GM12878 (cell line): ENCODE measurements around the gene GNL3. TPM values are rescaled to one million over a fixed set of nuclear protein-coding genes. Genes with fewer than 3 reads are reported as not detected.

Experiments
- ATAC-seq: fragments of 200-7000 bp; cut with Tn5 transposase; 3 replicates; pipeline ENCODE4 v1.9.1; 2020; ENCODE audit warnings: mild to moderate bottlenecking, moderate library complexity
- BruUV-seq: library from RNA; stranded (reverse); fragments of 400-500 nt; replicated peaks from 2 replicates; lab custom pipeline; 2021; lab: Mats Ljungman, UMichigan
- CTCF ChIA-PET: fragments of 300-600 bp; sonication (Branson Sonifier 250); formaldehyde crosslinking; extraction: SDS; loops from one replicate; lab custom pipeline; 2021; ENCODE audit warnings: inconsistent platforms; lab: Yijun Ruan, JAX
- POLR2A ChIA-PET: fragments of 350-600 bp; formaldehyde crosslinking; extraction: SDS; loops from one replicate; lab custom pipeline; 2021; ENCODE audit warnings: inconsistent platforms; lab: Charles Lee
- RAD21 ChIA-PET: fragments of 300-600 bp; sonication (Branson Sonifier 250); formaldehyde crosslinking; loops from one replicate; lab custom pipeline; 2023; ENCODE audit warnings: antibody characterized with exemption; ENCODE audit not compliant: unreplicated experiment; lab: Charles Lee
- SMC1A ChIA-PET: fragments of 300-600 bp; sonication (Branson Sonifier 250); formaldehyde crosslinking; loops from one replicate; lab custom pipeline; 2023; ENCODE audit not compliant: unreplicated experiment, uncharacterized antibody; lab: Charles Lee
- DNase-seq: peaks from one replicate; pipeline ENCODE4 v3.0.0-alpha.2; 2011; ENCODE audit warnings: low read depth, low spot score
- FAIRE-seq: peaks from 3 replicates; lab custom pipeline; 2011; peaks lifted over from hg19 to GRCh38; lab: Jason Lieb, UNC
- H2AFZ ChIP-seq: 2 replicates; pipeline ENCODE4 v1.6.0; 2011; ENCODE audit warnings: low read depth, low read length, control low read depth; ENCODE audit not compliant: control insufficient read depth
- H3K27ac ChIP-seq: 2 replicates; pipeline ENCODE4 v1.5.1; 2011; ENCODE audit warnings: control low read depth; ENCODE audit not compliant: control insufficient read depth, insufficient read depth
- H3K27me3 ChIP-seq, 2 experiments: replicated peaks in 1 of 2; 2 replicates each; pipeline versions ENCODE4 v1.6.0 to v1.6.1; 2011; ENCODE audit warnings: low read length in 1 of 2; ENCODE audit not compliant: control insufficient read depth in 2 of 2, insufficient read depth in 2 of 2
- H3K36me3 ChIP-seq, 2 experiments: 2 replicates each; pipeline ENCODE4 v1.5.1; 2011; ENCODE audit warnings: low read length in 1 of 2; ENCODE audit not compliant: control insufficient read depth in 2 of 2, insufficient read depth in 2 of 2
- H3K4me1 ChIP-seq: 2 replicates; pipeline ENCODE4 v1.6.1; 2011; ENCODE audit warnings: mild to moderate bottlenecking, low read length, moderate library complexity, mixed read lengths; ENCODE audit not compliant: control insufficient read depth, insufficient read depth
- H3K4me2 ChIP-seq: 2 replicates; pipeline ENCODE4 v1.6.0; 2011; ENCODE audit warnings: control low read depth; ENCODE audit not compliant: control insufficient read depth, insufficient read depth
- H3K4me3 ChIP-seq: fragments of 200-600 bp; sonication (generic); 2 replicates; pipeline ENCODE4 v1.5.1; 2016
- H3K79me2 ChIP-seq: 2 replicates; pipeline ENCODE4 v1.6.0; 2011; ENCODE audit warnings: low read length; ENCODE audit not compliant: control insufficient read depth, insufficient read depth
- H3K9ac ChIP-seq: 2 replicates; pipeline ENCODE4 v1.8.0; 2011; ENCODE audit warnings: low read length, control low read depth, mixed read lengths; ENCODE audit not compliant: control insufficient read depth, insufficient read depth
- H3K9me3 ChIP-seq: replicated peaks from 3 replicates; pipeline ENCODE4 v1.5.1; 2011; ENCODE audit warnings: mild to moderate bottlenecking, low read length; ENCODE audit not compliant: control insufficient read depth, insufficient read depth
- H4K20me1 ChIP-seq: 2 replicates; pipeline ENCODE4 v1.6.0; 2011; ENCODE audit not compliant: control insufficient read depth, insufficient read depth
- CHD4 ChIP-seq: fragments of 200-600 bp; sonication (generic); IDR thresholded peaks from 2 replicates; pipeline ENCODE4 v1.6.1; 2016; ENCODE audit warnings: mild to moderate bottlenecking
- HDAC6 ChIP-seq: fragments of 200-600 bp; sonication (generic); IDR thresholded peaks from one replicate; pipeline ENCODE4 v1.8.0; 2017; ENCODE audit warnings: antibody characterized with exemption; ENCODE audit not compliant: unreplicated experiment
- SRF ChIP-seq, 2 experiments: IDR thresholded peaks; 2 replicates each; pipeline ENCODE4 v1.6.1; 2011; ENCODE audit warnings: low read depth in 2 of 2, low read length in 2 of 2, mild to moderate bottlenecking in 1 of 2, moderate library complexity in 1 of 2
- TBL1XR1 ChIP-seq: IDR thresholded peaks from 2 replicates; pipeline ENCODE4 v1.6.1; 2012; ENCODE audit warnings: low read depth, low read length, improper control_type of control experiment
- ZSCAN29 ChIP-seq: fragments of 450-650 bp; IDR thresholded peaks from 2 replicates; pipeline ENCODE4 v1.6.1; 2017; ENCODE audit warnings: mild to moderate bottlenecking, moderate library complexity
- ZZZ3 ChIP-seq: IDR thresholded peaks from 2 replicates; pipeline ENCODE4 v1.6.1; 2011; ENCODE audit warnings: low read depth; ENCODE audit not compliant: control insufficient read depth, insufficient read length
- WGBS: methylation state at CpG from one replicate; pipeline ENCODE4 v1.1.6; 2016; ENCODE audit warnings: low lambda C conversion rate; ENCODE audit not compliant: insufficient replicate concordance, insufficient coverage; ENCODE audit errors: missing lambda C conversion rate; 5-methylcytosine and 5-hydroxymethylcytosine counted together
- in situ Hi-C: fragments of 300-500 bp; cut with MboI; formaldehyde crosslinking; loops from 9 replicates; pipeline ENCODE4 v1.14.3; 2018; ENCODE audit warnings: mixed read lengths
- intact Hi-C: fragments of 100-400 bp; cut with micrococcal nuclease; formaldehyde crosslinking; loops from one replicate; pipeline ENCODE4 v1.14.2; 2022; ENCODE audit not compliant: unreplicated experiment
- polyA plus RNA-seq, 11 experiments: library from polyadenylated mRNA; depleted of rRNA in 4 of 11; unstranded in 6 of 11; stranded (reverse) in 5 of 11; fragments of >200 nt; fragmentation: Nextera tagmentation in 4 of 11; fragmentation: Illumina TruSeq in 1 of 11; extraction: Ambion mirVana in 4 of 11; extraction: Trizol in 1 of 11; gene quantifications; 1 replicate in 1 of 11; 2 replicates in 10 of 11; pipeline versions ENCODE4 v1.2.1 to v1.2.3, GENCODE V29; 2011 to 2016; ENCODE audit warnings: inconsistent platforms in 2 of 11, missing spikeins in 2 of 11, low read depth in 1 of 11
- small RNA-seq: library from RNA; depleted of rRNA; stranded (forward); fragments of <200 nt; gene quantifications from one replicate; pipeline ENCODE3, GENCODE V24; 2014
- total RNA-seq, 4 experiments: library from RNA; depleted of rRNA in 3 of 4; stranded (reverse); fragments of >200 nt in 3 of 4; fragmentation: Illumina TruSeq in 1 of 4; extraction: Trizol in 1 of 4; gene quantifications; 2 replicates each; pipeline versions ENCODE4 v1.2.1 to v1.2.3, GENCODE V29; 2013 to 2021

GNL3 gene
- total and polyA plus RNA-seq, 10 of the 15 experiments (the other 5 are each of a cell fraction or from before 2014, with no cell fraction given) = 172 to 368 (median 257) TPM

GRCh38 chr3:52743721-52744120, 57.9 kb downstream of the GNL3 start:
- intact Hi-C loops = loop anchor here (2.0 to 5.0 kb wide), 2 partner anchors 149 to 189 kb away; no protein-coding TSS in a partner anchor
- CTCF ChIA-PET = interaction anchor here (0.6 to 3.5 kb wide), 12 partner anchors 10 to 912 kb away, joined by 3 to 16 read pairs (median 4); no protein-coding TSS in a partner anchor
- H3K36me3 ChIP-seq = peaks cover 0 to 17% of the 10 kb centered on the region in 2 experiments; a peak in 2 of 4 replicates

More at GRCh38 chr3:52743721-52744120, 57.9 kb downstream of the GNL3 start:
- Histone ChIP-seq H3K4me1 (no peaks in the 10 kb centered on the region), H2AFZ (no peak overlapping the region), H3K4me2 (no peak overlapping the region), H3K4me3 (no peak overlapping the region), H3K9ac (no peak overlapping the region), H3K9me3 (no peaks in the 10 kb centered on the region), H3K27me3 (no peaks in the 10 kb centered on the region), H3K79me2 (no peaks in the 10 kb centered on the region), H4K20me1 (no peaks in the 10 kb centered on the region), H3K27ac (no peak overlapping the region)
- FAIRE-seq = no peak
- no TSS peak for BruUV-seq
- ChIA-PET RAD21 (interaction anchor here (0.9 to 2.3 kb wide), 5 partner anchors 47 to 330 kb away, joined by 3 to 6 read pairs (median 5); no protein-coding TSS in a partner anchor), SMC1A (interaction anchor here (0.9 to 1.1 kb wide), 5 partner anchors 13 to 327 kb away, joined by 3 to 4 read pairs (median 3); no protein-coding TSS in a partner anchor), POLR2A (no interaction called here)
- no peak for TF ChIP-seq SRF (IDR thresholded peaks at IDR 0.05; ENCODE audit: low read depth in 2 of 2, low read length in 2 of 2)
- no peak for TF ChIP-seq CHD4
- no peak for TF ChIP-seq ZZZ3
- TF ChIP-seq TBL1XR1 = no peak
- TF ChIP-seq ZSCAN29 = no peak
- TF ChIP-seq HDAC6 = no peak
- no peak for DNase-seq
- 59% methylated on average over 2 of the region's 2 CpGs for WGBS
- ATAC-seq = no peak
- in situ Hi-C loops = no loop called here

Small RNA genes within 50 kb of the gene (small RNA-seq; reads per million reads assigned to genes)
- not detected for gene AC006254.2
- gene RF00569 = 8,074 reads per million, percentile 100 among the genes with 10 or more reads in this experiment
- gene RF01183 = not detected
- gene SNORD19 = 0.31 reads per million
- not detected for gene SNORD19B
- 5,788 reads per million, percentile 100 among the genes with 10 or more reads in this experiment for gene SNORD69

Other genes with a start within 250 kb of the GNL3 start
Only the 7 nearest of the 15 such genes appear.
- gene PBRM1, start 119 bp upstream of the GNL3 start, total RNA-seq (2014; rRNA removed) = 35.9 and 38.6 TPM in 2 replicates
- 54.8 and 55.1 TPM in 2 replicates for gene PBRM1, start 119 bp upstream of the GNL3 start, total RNA-seq (2014; rRNA removed; fragmentation: Illumina TruSeq; extraction: Trizol)
- gene PBRM1, start 119 bp upstream of the GNL3 start, total RNA-seq (2021) = 51.5 and 58.4 TPM in 2 replicates
- gene PBRM1, start 119 bp upstream of the GNL3 start, polyA plus RNA-seq (2011; rRNA removed) = 29.2 and 29.7 TPM in 2 replicates
- 42.6 and 50.0 TPM in 2 replicates for gene PBRM1, start 119 bp upstream of the GNL3 start, polyA plus RNA-seq (2014; fragmentation: Illumina TruSeq; extraction: Trizol)
- 10 to 100 TPM in 1 of 2 experiments, 1 to 10 TPM in 1; 8.9 to 14.1 TPM for gene PBRM1, start 119 bp upstream of the GNL3 start, polyA plus RNA-seq (2014; fragmentation: Nextera tagmentation; extraction: Ambion mirVana)
- 28.6 and 35.0 TPM in 2 replicates for gene PBRM1, start 119 bp upstream of the GNL3 start, polyA plus RNA-seq (2014; rRNA removed)
- 10 to 100 TPM; 80.9 to 88.9 TPM for gene PBRM1, start 119 bp upstream of the GNL3 start, polyA plus RNA-seq (2016; fragmentation: Nextera tagmentation; extraction: Ambion mirVana)
- 41.7 and 54.1 TPM in 2 replicates for gene GLT8D1, start 19.8 kb downstream of the GNL3 start, total RNA-seq (2014; rRNA removed)
- gene GLT8D1, start 19.8 kb downstream of the GNL3 start, total RNA-seq (2014; rRNA removed; fragmentation: Illumina TruSeq; extraction: Trizol) = 47.4 and 50.3 TPM in 2 replicates
- gene GLT8D1, start 19.8 kb downstream of the GNL3 start, total RNA-seq (2021) = 35.3 and 41.0 TPM in 2 replicates
- 46.5 and 60.9 TPM in 2 replicates for gene GLT8D1, start 19.8 kb downstream of the GNL3 start, polyA plus RNA-seq (2011; rRNA removed)
- gene GLT8D1, start 19.8 kb downstream of the GNL3 start, polyA plus RNA-seq (2014; fragmentation: Illumina TruSeq; extraction: Trizol) = 55.4 and 55.5 TPM in 2 replicates
- 10 to 100 TPM; 25.3 to 32.6 TPM for gene GLT8D1, start 19.8 kb downstream of the GNL3 start, polyA plus RNA-seq (2014; fragmentation: Nextera tagmentation; extraction: Ambion mirVana)
- gene GLT8D1, start 19.8 kb downstream of the GNL3 start, polyA plus RNA-seq (2014; rRNA removed) = 44.7 and 51.4 TPM in 2 replicates
- 10 to 100 TPM; 72.9 to 73.4 TPM for gene GLT8D1, start 19.8 kb downstream of the GNL3 start, polyA plus RNA-seq (2016; fragmentation: Nextera tagmentation; extraction: Ambion mirVana)
- 121 and 151 TPM in 2 replicates for gene SPCS1, start 20.1 kb downstream of the GNL3 start, total RNA-seq (2014; rRNA removed)
- gene SPCS1, start 20.1 kb downstream of the GNL3 start, total RNA-seq (2014; rRNA removed; fragmentation: Illumina TruSeq; extraction: Trizol) = 190 and 197 TPM in 2 replicates
- 174 TPM in 2 replicates for gene SPCS1, start 20.1 kb downstream of the GNL3 start, total RNA-seq (2021)
- 103 and 107 TPM in 2 replicates for gene SPCS1, start 20.1 kb downstream of the GNL3 start, polyA plus RNA-seq (2011; rRNA removed)
- gene SPCS1, start 20.1 kb downstream of the GNL3 start, polyA plus RNA-seq (2014; fragmentation: Illumina TruSeq; extraction: Trizol) = 189 and 215 TPM in 2 replicates
- gene SPCS1, start 20.1 kb downstream of the GNL3 start, polyA plus RNA-seq (2014; fragmentation: Nextera tagmentation; extraction: Ambion mirVana) = 100 to 1,000 TPM; 814 to 994 TPM
- gene SPCS1, start 20.1 kb downstream of the GNL3 start, polyA plus RNA-seq (2014; rRNA removed) = 211 and 251 TPM in 2 replicates
- 100 to 1,000 TPM; 551 to 576 TPM for gene SPCS1, start 20.1 kb downstream of the GNL3 start, polyA plus RNA-seq (2016; fragmentation: Nextera tagmentation; extraction: Ambion mirVana)
- 23.5 and 29.1 TPM in 2 replicates for gene NEK4, start 84.9 kb downstream of the GNL3 start, total RNA-seq (2014; rRNA removed)
- 24.4 and 24.8 TPM in 2 replicates for gene NEK4, start 84.9 kb downstream of the GNL3 start, total RNA-seq (2014; rRNA removed; fragmentation: Illumina TruSeq; extraction: Trizol)
- 22.7 and 22.9 TPM in 2 replicates for gene NEK4, start 84.9 kb downstream of the GNL3 start, total RNA-seq (2021)
- gene NEK4, start 84.9 kb downstream of the GNL3 start, polyA plus RNA-seq (2011; rRNA removed) = 17.2 TPM in 2 replicates
- 15.9 and 19.1 TPM in 2 replicates for gene NEK4, start 84.9 kb downstream of the GNL3 start, polyA plus RNA-seq (2014; fragmentation: Illumina TruSeq; extraction: Trizol)
- gene NEK4, start 84.9 kb downstream of the GNL3 start, polyA plus RNA-seq (2014; fragmentation: Nextera tagmentation; extraction: Ambion mirVana) = 1 to 10 TPM; 7.0 to 8.8 TPM
- gene NEK4, start 84.9 kb downstream of the GNL3 start, polyA plus RNA-seq (2014; rRNA removed) = 11.4 and 12.5 TPM in 2 replicates
- 10 to 100 TPM; 15.1 to 15.6 TPM for gene NEK4, start 84.9 kb downstream of the GNL3 start, polyA plus RNA-seq (2016; fragmentation: Nextera tagmentation; extraction: Ambion mirVana)
- gene ITIH1, start 91.6 kb downstream of the GNL3 start, total RNA-seq (2014; rRNA removed) = not detected in 2 replicates
- not detected in 2 replicates for gene ITIH1, start 91.6 kb downstream of the GNL3 start, total RNA-seq (2014; rRNA removed; fragmentation: Illumina TruSeq; extraction: Trizol)
- gene ITIH1, start 91.6 kb downstream of the GNL3 start, total RNA-seq (2021) = 0.16 and 0.33 TPM in 2 replicates
- gene ITIH1, start 91.6 kb downstream of the GNL3 start, polyA plus RNA-seq (2011; rRNA removed) = 0.30 and 0.64 TPM in 2 replicates
- gene ITIH1, start 91.6 kb downstream of the GNL3 start, polyA plus RNA-seq (2014; fragmentation: Illumina TruSeq; extraction: Trizol) = not detected in 2 replicates
- gene ITIH1, start 91.6 kb downstream of the GNL3 start, polyA plus RNA-seq (2014; fragmentation: Nextera tagmentation; extraction: Ambion mirVana) = not detected
- 0.43 and 0.44 TPM in 2 replicates for gene ITIH1, start 91.6 kb downstream of the GNL3 start, polyA plus RNA-seq (2014; rRNA removed)
- gene ITIH1, start 91.6 kb downstream of the GNL3 start, polyA plus RNA-seq (2016; fragmentation: Nextera tagmentation; extraction: Ambion mirVana) = not detected
- gene ITIH3, start 108.8 kb downstream of the GNL3 start, total RNA-seq (2014; rRNA removed) = 0.17 TPM in 1 of 2 replicates, not detected in the other
- gene ITIH3, start 108.8 kb downstream of the GNL3 start, total RNA-seq (2014; rRNA removed; fragmentation: Illumina TruSeq; extraction: Trizol) = not detected in 2 replicates
- 0.15 and 0.27 TPM in 2 replicates for gene ITIH3, start 108.8 kb downstream of the GNL3 start, total RNA-seq (2021)
- not detected in 2 replicates for gene ITIH3, start 108.8 kb downstream of the GNL3 start, polyA plus RNA-seq (2011; rRNA removed)
- 0.07 TPM in 1 of 2 replicates, not detected in the other for gene ITIH3, start 108.8 kb downstream of the GNL3 start, polyA plus RNA-seq (2014; fragmentation: Illumina TruSeq; extraction: Trizol)
- not detected for gene ITIH3, start 108.8 kb downstream of the GNL3 start, polyA plus RNA-seq (2014; fragmentation: Nextera tagmentation; extraction: Ambion mirVana)
- gene ITIH3, start 108.8 kb downstream of the GNL3 start, polyA plus RNA-seq (2014; rRNA removed) = 0.03 TPM in 1 of 2 replicates, not detected in the other
- gene ITIH3, start 108.8 kb downstream of the GNL3 start, polyA plus RNA-seq (2016; fragmentation: Nextera tagmentation; extraction: Ambion mirVana) = not detected
- gene ITIH4, start 144.6 kb downstream of the GNL3 start, total RNA-seq (2014; rRNA removed) = 1.4 and 2.2 TPM in 2 replicates
- gene ITIH4, start 144.6 kb downstream of the GNL3 start, total RNA-seq (2014; rRNA removed; fragmentation: Illumina TruSeq; extraction: Trizol) = 1.6 and 1.8 TPM in 2 replicates
- gene ITIH4, start 144.6 kb downstream of the GNL3 start, total RNA-seq (2021) = 3.9 and 5.4 TPM in 2 replicates
- gene ITIH4, start 144.6 kb downstream of the GNL3 start, polyA plus RNA-seq (2011; rRNA removed) = 0.71 and 1.3 TPM in 2 replicates
- 1.2 and 3.1 TPM in 2 replicates for gene ITIH4, start 144.6 kb downstream of the GNL3 start, polyA plus RNA-seq (2014; fragmentation: Illumina TruSeq; extraction: Trizol)
- 1 to 10 TPM in 1 of 2 experiments, under 1 TPM in 1; 0.69 to 1.2 TPM for gene ITIH4, start 144.6 kb downstream of the GNL3 start, polyA plus RNA-seq (2014; fragmentation: Nextera tagmentation; extraction: Ambion mirVana)
- 3.8 and 4.1 TPM in 2 replicates for gene ITIH4, start 144.6 kb downstream of the GNL3 start, polyA plus RNA-seq (2014; rRNA removed)
- 1 to 10 TPM in 1 of 2 experiments, under 1 TPM in 1; 0.64 to 1.3 TPM for gene ITIH4, start 144.6 kb downstream of the GNL3 start, polyA plus RNA-seq (2016; fragmentation: Nextera tagmentation; extraction: Ambion mirVana)